OCI-LY1 (cell line): ENCODE data around the gene NEDD4L.

Source experiments
- CTCF ChIP-seq: fragments of 200-600 bp; sonication (generic), shearing (Covaris generic); IDR thresholded peaks from 2 replicates; pipeline ENCODE4 v1.5.1; 2017; ENCODE audit warnings: mild to moderate bottlenecking, antibody characterized with exemption, low read length, moderate library complexity, mixed read lengths
- EZH2 ChIP-seq: fragments of 200-600 bp; sonication (generic), shearing (Covaris generic); IDR thresholded peaks from 2 replicates; pipeline ENCODE4 v1.8.0; 2017; ENCODE audit warnings: borderline replicate concordance, mixed run types, mild to moderate bottlenecking, antibody characterized with exemption, low read length, moderate library complexity, mixed read lengths

- TF ChIP-seq CTCF: no peak
- TF ChIP-seq EZH2: no peak
Measured at GRCh38 chr18:58152216-58152615, 108.2 kb downstream of the NEDD4L start.
